ENCODE measurements around the gene GIGYF2. TPM values are rescaled to one million over a fixed set of nuclear protein-coding genes. Genes with fewer than 3 reads are reported as not detected.

The GIGYF2 gene
- total RNA-seq, 1 donor from 2014 or later: 46.7 TPM

DNA sequence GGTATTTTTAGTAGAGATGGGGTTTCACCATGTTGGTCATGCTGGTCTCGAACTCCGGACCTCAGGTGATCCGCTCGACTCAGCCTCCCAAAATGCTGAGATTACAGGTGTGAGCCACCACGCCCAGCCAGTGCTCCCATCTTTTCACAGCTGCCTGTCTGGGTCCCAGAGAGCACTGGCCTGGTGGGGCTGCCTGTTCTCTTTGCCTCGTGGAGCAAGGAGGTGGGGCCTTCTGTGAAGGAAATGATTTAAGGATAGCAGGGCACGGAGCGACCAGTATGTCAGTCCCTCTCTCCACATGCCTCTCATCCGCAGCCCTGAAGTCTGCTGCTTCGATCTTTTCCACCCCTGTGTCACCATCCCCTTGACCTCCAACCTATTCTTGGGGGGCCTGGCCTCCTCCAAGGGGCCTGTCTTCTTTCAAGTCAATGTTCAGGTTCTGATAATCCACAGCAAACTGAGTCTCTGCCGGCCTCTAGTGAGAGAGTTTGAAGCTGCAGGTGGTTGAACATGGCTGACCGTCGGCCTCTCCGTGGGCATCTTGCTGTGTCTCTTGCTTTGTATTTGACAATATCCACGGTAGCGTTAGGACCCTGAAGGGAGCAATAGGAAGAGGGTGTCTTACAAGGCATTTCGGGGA is 28.2 kb upstream of the GIGYF2 start:
- no peak for DNase-seq (ENCODE audit: low read depth)
- no peaks in the 10 kb centered on the region for H3K27me3 ChIP-seq (ENCODE audit: control insufficient read depth, insufficient read depth, low read length)
- H3K4me3 ChIP-seq (ENCODE audit: low read depth, low read length): no peak overlapping the region
- H3K36me3 ChIP-seq (ENCODE audit: control insufficient read depth, insufficient read depth, low read length): no peaks in the 10 kb centered on the region
- TF ChIP-seq, protein P1, sequence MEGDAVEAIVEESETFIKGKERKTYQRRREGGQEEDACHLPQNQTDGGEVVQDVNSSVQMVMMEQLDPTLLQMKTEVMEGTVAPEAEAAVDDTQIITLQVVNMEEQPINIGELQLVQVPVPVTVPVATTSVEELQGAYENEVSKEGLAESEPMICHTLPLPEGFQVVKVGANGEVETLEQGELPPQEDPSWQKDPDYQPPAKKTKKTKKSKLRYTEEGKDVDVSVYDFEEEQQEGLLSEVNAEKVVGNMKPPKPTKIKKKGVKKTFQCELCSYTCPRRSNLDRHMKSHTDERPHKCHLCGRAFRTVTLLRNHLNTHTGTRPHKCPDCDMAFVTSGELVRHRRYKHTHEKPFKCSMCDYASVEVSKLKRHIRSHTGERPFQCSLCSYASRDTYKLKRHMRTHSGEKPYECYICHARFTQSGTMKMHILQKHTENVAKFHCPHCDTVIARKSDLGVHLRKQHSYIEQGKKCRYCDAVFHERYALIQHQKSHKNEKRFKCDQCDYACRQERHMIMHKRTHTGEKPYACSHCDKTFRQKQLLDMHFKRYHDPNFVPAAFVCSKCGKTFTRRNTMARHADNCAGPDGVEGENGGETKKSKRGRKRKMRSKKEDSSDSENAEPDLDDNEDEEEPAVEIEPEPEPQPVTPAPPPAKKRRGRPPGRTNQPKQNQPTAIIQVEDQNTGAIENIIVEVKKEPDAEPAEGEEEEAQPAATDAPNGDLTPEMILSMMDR (IDR thresholded peaks at IDR 0.05; ENCODE audit: insufficient read depth, low read length, poor library complexity, severe bottlenecking): peak; percentile 57

DNA sequence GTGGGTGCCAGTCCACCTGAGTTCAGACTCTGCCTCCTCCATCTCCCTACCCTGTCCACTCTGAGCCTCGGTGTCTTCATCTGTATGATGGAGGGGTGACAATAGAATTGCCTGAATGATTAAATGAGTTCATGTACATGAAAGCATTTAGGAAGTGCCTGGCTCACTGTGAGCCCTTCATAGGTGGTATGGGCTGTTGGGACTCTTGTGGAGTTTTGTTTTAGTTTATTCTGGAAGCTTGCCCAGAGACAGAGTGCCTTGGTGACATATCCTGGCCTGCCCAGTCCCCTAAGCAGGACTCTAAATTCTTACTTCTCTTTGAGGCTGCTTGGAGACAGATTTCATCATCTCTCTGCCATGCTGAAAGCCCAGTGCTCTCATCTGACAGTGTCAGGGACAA is 24.5 kb upstream of the GIGYF2 start:
- TF ChIP-seq, protein P1 (IDR thresholded peaks at IDR 0.05; ENCODE audit: insufficient read depth, low read length, poor library complexity, severe bottlenecking): no peak
- no peaks in the 10 kb centered on the region for H3K27me3 ChIP-seq (ENCODE audit: control insufficient read depth, insufficient read depth, low read length)
- no peak overlapping the region for H3K4me3 ChIP-seq (ENCODE audit: low read depth, low read length)
- no peak for DNase-seq (ENCODE audit: low read depth)
- no peaks in the 10 kb centered on the region for H3K36me3 ChIP-seq (ENCODE audit: control insufficient read depth, insufficient read depth, low read length)

DNA sequence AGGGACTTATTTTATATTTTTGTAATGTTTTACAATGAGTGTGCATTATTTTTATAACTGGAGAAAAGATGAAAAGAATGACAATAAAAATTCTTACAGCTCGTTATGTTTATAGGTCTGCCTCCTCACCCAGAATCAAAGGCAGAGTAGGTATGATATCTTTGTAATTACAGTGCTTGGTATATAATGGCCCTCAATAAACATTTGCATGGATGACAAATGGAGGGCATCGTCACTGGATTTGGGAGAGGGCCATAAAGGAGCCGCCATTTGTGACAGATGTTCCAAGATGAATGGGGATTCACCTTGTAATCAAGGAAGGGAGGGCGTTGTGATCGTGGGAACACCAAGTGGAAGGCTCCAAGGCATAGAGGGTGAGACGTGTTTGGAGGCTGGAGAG is 22.6 kb upstream of the GIGYF2 start:
- Histone ChIP-seq H3K27me3 (ENCODE audit: control insufficient read depth, insufficient read depth, low read length) (no peaks in the 10 kb centered on the region), H3K4me3 (ENCODE audit: low read depth, low read length) (no peak overlapping the region), H3K36me3 (ENCODE audit: control insufficient read depth, insufficient read depth, low read length) (no peaks in the 10 kb centered on the region)
- TF ChIP-seq, protein P1 (IDR thresholded peaks at IDR 0.05; ENCODE audit: insufficient read depth, low read length, poor library complexity, severe bottlenecking): no peak
- no peak for DNase-seq (ENCODE audit: low read depth)

DNA sequence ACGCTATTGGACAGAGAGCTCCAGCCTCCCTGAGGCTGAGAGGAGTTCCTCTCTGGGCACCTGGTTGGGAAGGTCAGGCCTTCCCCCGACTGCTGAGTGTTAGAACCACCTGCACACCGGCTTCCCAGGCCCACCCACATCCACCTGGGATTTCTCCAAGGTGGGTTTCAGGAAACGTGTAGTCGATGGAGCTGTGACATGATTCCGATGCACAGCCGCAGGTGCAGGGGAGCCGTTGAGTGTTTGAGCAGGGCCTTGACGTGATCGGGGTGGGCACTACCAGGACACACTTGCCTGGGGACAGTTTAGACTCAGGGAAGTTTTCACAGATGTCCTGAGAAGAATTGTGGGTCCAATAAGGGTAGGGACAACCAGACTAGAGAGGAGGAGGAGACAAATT is 21.8 kb upstream of the GIGYF2 start:
- H3K36me3 ChIP-seq (ENCODE audit: control insufficient read depth, insufficient read depth, low read length): no peaks in the 10 kb centered on the region
- TF ChIP-seq, protein P1 (IDR thresholded peaks at IDR 0.05; ENCODE audit: insufficient read depth, low read length, poor library complexity, severe bottlenecking): no peak
- H3K4me3 ChIP-seq (ENCODE audit: low read depth, low read length): no peak overlapping the region
- H3K27me3 ChIP-seq (ENCODE audit: control insufficient read depth, insufficient read depth, low read length): no peaks in the 10 kb centered on the region
- no peak for DNase-seq (ENCODE audit: low read depth)

DNA sequence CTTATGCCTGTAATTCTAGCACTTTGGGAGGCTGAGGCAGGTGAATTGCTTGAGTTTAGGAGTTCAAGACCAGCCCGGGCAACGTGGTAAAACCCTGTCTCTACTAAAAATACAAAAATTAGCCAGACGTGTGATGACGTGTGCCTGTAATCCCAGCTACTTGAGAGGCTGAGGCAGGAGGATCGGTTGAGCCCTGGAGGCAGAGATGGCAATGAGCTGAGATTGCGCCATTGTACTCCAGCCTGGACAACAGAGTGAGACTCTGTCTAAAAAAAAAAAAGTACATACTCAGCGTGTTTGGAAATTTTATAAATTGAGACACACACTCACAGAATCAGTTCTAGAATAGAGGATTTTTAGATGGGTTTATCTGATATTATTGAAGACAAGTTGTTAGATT is 17.1 kb upstream of the GIGYF2 start:
- DNase-seq (ENCODE audit: low read depth): no peak
- Histone ChIP-seq H3K27me3 (ENCODE audit: control insufficient read depth, insufficient read depth, low read length) (peaks cover 3% of the 10 kb centered on the region), H3K36me3 (ENCODE audit: control insufficient read depth, insufficient read depth, low read length) (no peaks in the 10 kb centered on the region), H3K4me3 (ENCODE audit: low read depth, low read length) (no peak overlapping the region)
- TF ChIP-seq, protein P1 (IDR thresholded peaks at IDR 0.05; ENCODE audit: insufficient read depth, low read length, poor library complexity, severe bottlenecking): no peak

DNA sequence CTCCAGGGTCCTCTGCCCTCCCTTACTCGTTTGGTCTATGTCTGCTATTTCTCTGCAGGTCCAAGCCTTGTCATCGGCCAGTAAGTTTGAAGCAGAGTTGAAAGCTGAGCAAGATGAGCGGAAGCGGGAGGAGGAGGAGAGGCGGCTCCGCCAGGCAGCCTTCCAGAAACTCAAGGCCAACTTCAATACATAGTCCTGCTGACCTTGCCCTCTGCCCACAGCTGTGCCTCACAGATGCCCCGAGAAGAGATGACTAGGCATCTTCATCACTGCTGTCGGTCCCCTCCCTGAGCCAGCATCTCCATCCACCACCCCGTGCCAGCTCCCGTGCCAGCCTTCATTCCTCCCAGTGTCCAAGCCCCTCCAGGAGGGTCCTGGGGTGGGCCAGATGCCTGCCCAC is 15.6 kb upstream of the GIGYF2 start:
- H3K27me3 ChIP-seq (ENCODE audit: control insufficient read depth, insufficient read depth, low read length): peaks cover 3% of the 10 kb centered on the region
- no peak for DNase-seq (ENCODE audit: low read depth)
- TF ChIP-seq, protein P1 (IDR thresholded peaks at IDR 0.05; ENCODE audit: insufficient read depth, low read length, poor library complexity, severe bottlenecking): no peak
- H3K4me3 ChIP-seq (ENCODE audit: low read depth, low read length): no peak overlapping the region
- no peaks in the 10 kb centered on the region for H3K36me3 ChIP-seq (ENCODE audit: control insufficient read depth, insufficient read depth, low read length)
